Stimulated activated CD4-positive, alpha-beta T cell treated with anti-CD3 and anti-CD28 coated beads, Interleukin-2, amount 100 ng/mL, for 4 hours (primary cell): ENCODE data around the gene TUT4.

Experiments used
- DNase-seq: peaks from one replicate; pipeline ENCODE4 v3.0.0-alpha.2; 2020; ENCODE audit warnings: low read depth

TUT4 gene

DNA sequence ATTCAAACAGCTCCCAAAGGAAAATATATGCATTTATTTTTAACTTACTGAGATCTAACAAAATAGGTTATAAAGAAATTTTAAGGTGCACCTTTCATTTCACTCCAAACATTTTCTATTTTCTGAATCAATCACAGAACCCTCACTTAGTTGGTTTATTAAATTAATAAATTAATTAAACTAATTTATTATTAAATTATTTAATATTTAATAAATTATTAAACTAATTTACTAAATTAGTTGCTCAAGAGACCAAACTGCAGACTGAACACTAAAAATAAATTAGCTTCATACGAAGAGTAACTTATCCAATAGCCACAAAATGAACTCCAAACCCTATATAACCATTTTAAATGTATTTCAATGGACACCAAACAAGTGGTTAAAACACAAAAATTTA, 80.5 kb downstream of the TUT4 start:
- DNase-seq: no peak

DNA sequence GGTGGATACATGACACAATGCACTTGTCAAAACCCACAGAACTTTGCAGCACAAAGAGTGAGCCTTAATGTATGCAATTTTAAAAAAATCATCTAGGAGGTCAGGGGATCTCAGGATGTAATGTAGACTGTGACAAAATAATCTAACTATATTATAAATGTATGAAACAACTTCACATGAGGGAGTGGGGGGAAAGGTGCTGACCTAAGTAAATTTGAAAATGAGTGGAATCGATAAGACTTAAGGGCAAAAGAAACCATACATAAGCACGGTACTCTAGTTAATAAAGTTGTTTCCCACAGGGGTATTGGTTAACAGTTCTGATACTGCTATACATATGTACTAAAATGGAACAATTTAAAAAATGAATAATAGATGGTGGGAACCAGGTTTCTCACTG, 83.8 kb downstream of the TUT4 start:
- DNase-seq: no peak

DNA sequence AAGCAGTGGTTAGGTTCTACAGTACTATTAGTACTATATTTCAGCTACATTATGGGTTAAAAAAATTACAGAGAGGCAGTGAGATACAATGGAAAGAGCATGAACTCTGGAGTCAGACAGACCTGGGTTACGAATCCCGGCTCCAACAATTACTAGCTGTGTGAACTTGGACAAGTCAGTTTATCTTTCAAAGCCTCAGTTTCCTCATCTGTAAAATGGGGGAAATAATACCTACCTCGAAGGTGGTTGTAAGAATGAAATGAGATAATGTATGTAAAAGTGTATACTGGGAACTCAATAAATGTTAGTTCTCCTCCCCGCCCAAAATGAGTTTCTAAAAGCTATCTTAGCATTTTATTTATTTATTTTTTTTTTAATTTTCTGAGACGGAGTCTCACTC, 89.0 kb downstream of the TUT4 start:
- DNase-seq: no peak

DNA sequence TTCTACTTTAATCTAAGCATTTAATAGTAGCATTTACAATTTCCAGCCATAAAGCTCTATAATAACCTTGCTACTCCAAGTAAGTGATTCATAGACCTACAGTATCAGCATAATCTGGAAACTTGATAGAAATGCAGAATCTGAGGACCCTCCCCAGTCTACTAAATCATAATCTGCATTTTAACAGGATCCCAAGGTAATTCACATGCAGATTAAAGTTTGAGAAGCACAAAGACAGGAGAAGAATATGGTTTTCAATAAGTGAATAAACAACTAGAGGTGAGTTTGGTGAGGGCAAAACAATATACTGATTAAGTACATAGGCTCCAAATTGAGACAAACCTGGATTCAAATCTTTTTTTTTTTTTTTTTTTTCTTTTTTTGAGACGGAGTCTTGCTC, 91.1 kb downstream of the TUT4 start:
- no peak for DNase-seq

DNA sequence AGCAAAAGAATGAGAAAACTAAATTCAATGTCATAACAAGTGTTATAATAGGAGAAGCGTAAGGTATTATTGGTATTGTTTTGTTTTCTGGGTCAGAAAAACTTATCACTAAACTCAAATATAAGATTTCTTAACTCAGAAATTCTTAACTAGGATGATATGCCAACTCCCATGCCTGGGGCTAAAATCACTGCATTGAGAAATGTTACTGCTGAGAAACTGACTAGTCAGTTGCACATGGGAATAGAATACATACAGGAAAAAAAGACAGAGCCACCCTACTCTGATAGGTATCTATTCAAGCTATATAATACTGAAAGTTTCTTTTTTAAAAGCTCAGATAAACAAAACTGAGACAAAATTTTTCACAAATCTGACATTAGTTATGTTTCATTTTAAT, 92.2 kb downstream of the TUT4 start:
- DNase-seq: no peak

DNA sequence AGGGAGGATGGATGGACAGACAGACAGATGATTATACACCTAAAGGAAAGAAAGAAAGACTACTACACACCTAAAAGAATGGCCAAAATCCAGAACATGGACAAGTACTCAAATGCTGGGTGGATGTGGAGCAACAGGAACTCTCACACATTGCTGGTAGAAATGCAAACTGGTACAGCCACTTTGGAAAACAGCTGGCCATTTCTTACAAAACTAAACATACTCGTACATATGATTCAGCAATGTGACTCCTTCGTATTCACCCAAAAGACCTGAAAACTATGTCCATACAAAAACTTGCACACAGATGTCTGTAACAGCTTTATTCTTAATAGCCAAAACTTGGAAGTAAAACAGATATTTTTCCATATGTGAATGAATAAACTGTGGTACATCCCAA, 97.2 kb downstream of the TUT4 start:
- DNase-seq: no peak

DNA sequence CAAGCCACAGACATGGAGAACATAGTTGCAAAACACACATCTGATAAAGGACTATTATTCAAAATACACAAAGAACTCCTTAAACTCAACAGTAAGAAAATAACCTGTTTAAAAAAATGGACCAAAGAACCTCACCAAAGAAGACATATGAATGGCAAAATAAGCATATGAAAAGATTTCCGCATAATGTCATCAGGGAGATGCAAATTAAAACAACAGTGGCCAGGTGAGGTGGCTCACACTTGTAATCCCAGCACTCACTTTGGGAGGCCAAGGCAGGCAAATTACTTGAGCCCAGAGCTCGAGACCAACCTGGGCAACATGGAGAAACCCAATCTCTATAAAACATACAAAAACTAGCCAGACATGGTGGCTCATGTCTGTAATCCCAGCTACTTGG, 98.1 kb downstream of the TUT4 start:
- no peak for DNase-seq

DNA sequence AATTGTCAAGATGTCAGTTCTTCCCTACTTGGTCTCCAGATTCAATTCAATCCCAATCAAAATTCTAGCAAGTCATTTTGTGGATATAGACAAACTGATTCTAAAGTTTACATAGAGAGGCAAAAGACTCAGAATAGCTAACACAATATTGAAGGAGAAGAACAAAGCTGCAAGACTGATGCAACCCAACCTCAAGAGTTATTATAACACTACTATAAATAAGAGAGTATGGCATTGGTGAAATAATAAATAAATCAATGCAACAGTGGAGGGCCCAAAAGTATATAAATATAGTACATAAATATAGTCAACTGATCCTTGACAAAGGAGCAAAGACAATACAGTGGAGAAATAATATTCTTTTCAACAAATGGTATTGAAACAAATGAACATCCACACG, 98.8 kb downstream of the TUT4 start:
- DNase-seq: no peak

DNA sequence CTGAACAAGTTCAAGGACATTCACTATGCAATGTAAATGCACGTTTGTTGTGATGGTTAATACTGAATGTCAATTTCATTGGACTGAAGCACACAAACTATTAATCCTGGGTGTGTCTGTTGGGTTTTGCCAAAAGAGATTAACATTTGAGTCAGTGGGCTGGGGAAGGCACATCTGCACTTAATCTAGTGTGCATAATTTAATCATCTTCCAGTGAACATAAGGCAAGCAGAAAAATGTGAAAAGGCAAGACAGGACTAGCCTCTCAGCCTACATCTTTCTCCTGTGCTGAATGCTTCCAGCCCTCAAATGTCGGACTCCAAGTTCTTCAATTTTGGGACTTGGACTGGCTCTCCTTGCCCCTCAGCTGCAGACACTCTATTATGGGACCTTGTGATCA, 108.4 kb downstream of the TUT4 start:
- no peak for DNase-seq

DNA sequence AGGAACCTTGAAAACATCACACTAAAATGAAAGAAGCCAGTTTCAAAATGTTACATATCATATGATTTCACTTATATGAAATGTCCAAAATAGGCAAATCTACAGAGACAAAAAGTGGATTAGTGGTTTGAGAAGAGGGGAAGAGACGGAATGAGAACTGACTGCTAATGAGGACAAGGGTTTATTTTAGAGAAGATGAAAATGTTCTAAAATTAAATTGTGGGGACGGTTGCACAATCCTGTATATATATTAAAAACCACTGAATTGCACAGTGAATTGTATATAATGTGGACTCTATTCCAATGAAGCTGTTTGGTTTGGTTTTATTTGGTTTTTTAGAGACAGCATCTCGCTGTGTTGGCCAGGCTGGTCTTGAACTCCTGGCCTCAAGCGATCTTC, 112.9 kb downstream of the TUT4 start:
- DNase-seq: no peak

DNA sequence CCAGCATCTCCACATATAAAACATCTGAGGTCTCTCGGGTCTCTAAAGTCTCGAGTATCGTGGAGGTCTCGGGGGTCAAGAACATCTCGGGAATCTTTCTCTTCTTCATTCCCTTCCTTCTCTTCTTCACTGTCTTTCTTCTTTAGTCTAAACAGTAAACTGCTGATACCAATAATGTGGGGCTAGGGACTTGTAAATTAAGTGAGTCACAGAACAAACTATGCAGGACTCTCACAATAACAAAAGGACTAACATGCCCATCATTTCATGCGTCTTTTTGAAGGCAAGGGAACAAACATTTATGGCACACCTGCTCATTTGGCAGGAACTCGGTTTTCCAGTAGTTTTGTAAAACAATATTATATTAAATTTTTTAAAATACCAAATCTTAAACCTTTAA, 116.1 kb downstream of the TUT4 start:
- no peak for DNase-seq

DNA sequence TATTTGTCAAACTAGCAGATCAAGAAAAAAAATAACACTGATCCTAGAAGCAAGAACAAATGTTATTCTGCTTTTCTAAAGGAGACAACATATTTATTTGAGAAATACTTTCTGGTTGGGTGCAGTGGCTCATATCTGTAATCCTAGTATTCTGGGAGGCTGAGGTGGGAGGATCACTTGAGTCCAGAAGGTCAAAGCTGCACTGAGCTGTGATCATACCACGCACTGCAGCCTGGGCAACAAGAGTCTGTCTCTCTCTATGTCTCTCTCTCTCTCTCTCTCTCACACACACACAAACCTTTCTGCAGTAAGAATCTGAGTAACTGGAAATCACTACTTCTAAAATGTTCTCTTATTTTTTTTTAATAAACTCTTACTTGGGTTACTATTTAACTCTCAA, 117.2 kb downstream of the TUT4 start:
- DNase-seq: no peak

DNA sequence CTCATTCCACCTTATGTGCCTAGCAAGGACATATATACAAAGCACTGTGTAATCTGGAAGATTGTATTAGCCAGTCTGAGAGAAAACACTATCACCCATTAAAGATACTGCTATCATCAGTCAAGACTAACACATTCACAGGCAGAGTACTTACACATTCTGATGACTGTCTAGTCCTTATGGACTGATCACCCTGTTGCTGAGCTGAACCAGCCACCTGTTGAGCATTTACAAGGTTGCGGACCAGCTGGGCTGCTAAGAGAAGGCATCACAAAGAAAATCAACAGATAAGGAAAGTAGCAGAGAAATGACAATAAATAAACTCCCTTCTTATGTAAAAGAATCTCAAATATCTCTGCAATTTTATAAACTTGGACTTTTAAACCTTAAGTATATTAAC, 117.7 kb downstream of the TUT4 start:
- no peak for DNase-seq

DNA sequence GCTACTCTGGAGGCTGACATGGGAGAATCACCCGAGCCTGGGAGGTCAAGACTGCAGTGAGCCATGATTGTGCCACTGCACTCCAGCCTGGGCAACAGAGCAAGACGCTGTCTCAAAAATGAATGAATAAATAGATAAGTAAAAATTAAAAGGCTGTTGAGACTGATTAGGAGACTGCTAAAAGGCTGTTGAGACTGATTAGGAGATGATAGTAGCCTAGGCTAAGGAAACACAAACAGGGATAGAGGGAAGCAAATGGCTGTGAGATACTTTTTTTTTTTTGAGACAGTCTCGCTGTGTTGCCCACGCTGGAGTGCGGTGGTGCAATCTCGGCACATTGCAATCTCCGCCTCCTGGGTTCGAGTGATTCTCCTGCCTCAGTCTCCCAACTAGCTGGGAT, 120.1 kb downstream of the TUT4 start:
- DNase-seq: no peak

DNA sequence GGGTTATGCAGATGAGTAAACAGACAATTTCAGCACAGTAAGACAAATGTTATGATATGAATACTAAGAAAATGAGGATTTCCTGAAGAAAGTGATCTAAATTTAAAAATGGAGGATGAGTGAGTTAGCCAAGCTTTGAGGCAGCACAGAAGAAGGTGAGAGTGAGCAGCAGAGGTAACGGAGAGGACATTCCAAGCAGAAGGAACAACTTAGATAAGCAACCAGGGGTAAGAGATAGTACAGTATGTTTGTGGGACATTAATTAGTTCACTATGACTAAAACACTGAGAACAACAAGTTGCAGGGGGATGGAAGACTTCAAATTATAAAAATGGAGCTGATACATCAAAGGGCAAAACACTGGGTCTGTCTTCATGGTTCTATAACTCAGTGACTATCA, 125.7 kb downstream of the TUT4 start:
- DNase-seq: no peak

DNA sequence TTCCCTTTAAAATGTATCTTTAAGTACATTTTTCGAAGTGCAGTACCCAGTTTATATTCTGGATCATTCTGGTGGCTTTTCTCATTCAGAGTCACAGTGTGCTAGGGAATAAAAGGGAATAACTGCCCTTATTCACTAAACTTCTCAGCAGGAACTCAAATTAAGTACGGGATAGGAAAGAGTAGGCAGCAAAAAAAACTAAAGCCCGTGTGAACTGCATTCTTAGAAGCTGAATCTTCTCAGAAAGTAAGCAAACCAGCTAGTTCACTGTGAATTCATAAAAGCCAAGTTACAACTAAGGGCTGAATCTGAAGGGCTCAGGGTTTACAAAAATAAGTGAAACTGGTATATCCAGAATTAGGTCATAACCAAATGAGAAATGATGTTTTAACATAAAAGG, 126.5 kb downstream of the TUT4 start:
- no peak for DNase-seq

DNA sequence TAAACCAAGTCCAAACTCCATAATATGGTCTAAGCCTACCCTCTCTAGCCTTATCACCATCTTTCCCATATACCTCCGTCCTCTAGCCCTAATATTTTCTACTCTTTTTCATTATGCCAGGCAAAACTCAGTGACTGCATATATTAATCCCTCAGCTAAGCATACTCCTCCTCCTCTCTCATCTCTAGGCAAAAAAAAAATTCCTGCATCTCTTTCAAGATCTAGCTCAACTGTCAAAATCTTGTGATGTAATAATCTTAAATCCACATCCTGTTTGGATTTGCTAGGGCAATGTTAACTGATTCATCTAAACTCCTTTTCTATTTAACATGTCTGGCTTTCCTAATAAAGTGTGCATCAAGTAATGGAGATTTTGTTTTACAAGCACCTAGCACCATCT, 128.1 kb downstream of the TUT4 start:
- no peak for DNase-seq

DNA sequence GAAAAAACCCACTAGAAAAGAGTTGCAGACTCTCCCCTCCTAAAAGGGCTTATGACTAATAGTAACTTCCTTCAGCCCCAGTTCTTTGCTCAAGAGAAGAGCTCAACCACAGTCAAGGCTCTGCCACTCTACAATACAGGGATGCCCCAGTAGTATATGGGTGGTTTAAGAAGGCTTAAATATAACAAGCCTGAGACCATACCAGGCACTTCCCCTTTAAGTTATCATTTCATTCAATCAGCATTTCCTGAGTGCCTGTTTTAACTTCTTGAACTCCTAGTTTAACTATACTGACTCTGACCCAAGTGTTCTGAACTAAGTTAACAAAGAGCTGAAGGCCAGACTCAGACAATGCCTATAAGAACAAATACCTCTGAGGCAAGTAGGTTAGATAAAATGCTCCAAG, 128.7 kb downstream of the TUT4 start:
- DNase-seq: no peak

DNA sequence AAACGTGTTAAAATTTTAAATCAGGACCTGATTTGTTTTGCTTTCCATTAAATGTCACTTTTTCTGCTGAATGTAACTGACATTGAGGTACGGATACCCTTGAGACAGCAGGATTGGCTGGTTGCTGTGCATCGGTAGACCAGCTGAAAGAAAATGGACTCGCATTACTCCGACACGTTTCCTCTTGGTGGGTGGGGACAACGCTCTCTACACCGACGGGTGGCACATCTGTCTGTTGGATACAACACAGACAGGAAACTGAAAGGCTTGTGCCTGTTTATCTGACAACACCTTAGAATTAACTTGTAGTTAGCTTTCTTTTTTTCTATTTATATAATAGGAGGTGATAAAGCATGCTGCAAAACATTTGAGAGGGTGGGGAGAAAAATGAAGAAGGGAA, 129.1 kb downstream of the TUT4 start:
- DNase-seq: peak; percentile 52

DNA sequence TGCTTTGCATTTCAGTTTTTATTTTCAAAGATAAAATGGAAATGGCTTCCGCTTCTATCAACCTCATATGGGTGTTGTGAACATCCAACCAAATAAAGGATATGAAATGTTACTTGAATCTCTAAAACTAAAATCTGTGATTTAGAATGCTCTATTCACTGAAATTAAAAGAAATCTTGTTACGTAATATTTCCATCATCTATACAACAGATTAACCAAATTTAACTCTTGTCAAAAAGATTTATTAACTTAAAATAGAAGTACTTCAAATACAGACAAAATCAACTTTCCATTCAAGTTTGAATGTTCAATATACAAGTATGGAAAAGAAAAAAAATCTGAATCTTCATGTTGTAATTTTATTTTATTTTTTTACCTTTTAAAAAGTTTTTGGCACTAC, 129.8 kb downstream of the TUT4 start:
- no peak for DNase-seq

DNA sequence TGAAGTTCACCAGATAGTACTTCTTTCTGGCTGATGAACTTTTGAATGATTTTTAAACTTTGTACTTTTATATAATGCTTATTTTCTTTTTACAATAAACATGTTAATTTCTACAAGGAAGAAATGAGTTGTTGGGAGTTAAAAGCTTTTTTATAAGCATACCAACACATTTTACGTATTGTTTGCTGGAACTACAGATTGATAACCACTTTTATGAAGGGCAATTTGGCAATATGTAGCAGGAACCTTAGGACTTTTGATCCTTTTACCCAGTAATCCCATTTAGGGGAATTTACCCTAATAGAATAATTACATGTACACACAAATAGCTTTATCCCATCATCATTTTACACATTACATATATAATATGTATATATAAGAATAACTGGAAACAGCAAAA, 132.2 kb downstream of the TUT4 start:
- no peak for DNase-seq

DNA sequence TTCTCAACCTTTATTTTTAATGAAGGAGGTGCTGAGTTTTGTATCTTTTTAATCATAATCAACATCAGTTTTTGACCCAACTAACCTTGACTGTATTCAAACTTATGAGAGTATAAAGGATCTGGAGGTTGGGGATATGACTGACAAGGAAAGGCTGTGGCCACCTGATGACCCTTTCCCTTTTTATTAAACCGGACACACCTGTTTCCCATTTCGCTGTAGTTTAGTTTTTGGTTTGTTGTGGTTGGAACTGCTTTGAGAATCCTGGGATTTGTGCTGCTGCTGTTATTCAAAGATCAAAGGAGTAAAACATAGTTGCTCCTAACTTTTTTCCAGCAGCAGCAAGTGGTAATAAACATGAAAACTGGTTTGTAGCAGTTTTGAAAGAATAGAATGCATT, 136.1 kb downstream of the TUT4 start:
- no peak for DNase-seq

DNA sequence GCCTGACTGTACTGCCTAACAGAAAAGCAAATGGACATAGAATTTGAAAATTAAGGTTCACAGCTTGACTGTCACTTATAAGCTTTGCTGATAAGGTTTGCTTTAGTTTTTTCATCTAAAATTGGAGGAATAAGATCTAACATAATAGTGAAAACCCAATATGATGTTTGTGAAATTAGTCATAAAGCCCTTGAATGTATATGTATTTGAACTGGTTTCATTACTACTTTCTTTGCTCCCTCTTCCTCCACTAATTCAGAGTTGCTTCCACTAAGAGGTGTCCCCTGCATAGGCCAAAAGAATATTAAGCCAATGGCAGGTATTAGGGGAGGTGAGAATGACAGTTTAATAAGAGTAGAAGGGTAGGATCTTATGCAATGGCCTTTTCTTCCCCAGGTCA, 137.9 kb downstream of the TUT4 start:
- no peak for DNase-seq

DNA sequence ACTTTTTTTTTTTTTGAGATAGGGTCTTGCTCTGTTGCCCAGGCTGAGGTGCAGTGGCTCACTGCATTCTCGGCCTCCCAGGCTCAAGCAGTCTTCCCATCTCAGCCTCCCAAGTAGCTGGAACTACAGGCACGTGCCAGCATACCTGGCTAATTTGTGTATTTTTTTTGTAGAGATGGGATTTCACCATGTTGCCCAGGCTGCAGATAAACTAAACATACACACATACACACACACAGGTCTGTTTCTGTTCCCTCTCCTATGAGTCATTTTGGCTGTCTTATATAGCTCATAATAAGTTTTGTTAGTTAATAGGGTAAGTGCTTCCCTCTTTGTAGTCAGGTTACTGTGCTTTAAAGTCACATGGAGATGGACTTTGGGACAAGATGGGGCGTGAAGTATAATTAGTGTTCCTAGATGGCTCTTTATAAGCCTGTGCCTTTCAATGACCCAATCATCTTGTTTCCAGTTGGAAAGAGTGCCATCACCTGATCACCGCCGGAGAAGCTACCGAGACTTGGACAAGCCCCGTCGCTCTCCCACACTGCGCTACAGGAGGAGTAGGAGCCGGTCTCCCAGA, 139.4 kb downstream of the TUT4 start:
- no peak for DNase-seq

DNA sequence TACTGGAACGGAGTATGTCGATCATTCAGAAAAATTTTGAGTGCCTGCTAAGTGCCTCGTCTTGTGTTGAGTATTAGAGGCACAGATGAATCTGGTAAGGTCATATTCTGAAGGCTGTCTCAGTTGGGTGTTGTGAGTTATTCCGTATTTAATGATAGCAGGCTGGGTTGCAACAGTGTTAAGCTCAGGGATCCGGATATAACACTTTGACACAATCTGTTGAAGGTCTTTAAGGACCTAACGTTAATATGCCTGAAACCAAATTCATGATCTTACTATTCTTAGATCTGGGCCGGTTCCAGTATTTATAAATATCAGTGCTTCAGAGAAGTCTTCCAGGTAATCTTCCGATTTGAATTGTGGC, 147.9 kb downstream of the TUT4 start:
- DNase-seq: no peak
